GM18505 (cell line): ENCODE measurements around the gene GRID2.
"Not testable (repeated sequence)": the region's sequence is repeated elsewhere in the genome, so short reads cannot be mapped to it uniquely, and the experiment has no call there.

Experiments
- ATAC-seq: cut with Tn5 transposase; IDR thresholded peaks from one replicate; pipeline ENCODE4 v1.9.1; 2021; ENCODE audit not compliant: unreplicated experiment
- POLR2A ChIP-seq: IDR thresholded peaks from 4 replicates; pipeline ENCODE4 v1.6.1; 2011; ENCODE audit warnings: borderline replicate concordance; ENCODE audit not compliant: insufficient read depth, insufficient read length; ENCODE audit errors: extremely low read depth

GRID2 gene

GRCh38 chr4:92333016-92333415, 29.2 kb downstream of the GRID2 start:
- no peak for ATAC-seq
- TF ChIP-seq POLR2A: no peak

DNA sequence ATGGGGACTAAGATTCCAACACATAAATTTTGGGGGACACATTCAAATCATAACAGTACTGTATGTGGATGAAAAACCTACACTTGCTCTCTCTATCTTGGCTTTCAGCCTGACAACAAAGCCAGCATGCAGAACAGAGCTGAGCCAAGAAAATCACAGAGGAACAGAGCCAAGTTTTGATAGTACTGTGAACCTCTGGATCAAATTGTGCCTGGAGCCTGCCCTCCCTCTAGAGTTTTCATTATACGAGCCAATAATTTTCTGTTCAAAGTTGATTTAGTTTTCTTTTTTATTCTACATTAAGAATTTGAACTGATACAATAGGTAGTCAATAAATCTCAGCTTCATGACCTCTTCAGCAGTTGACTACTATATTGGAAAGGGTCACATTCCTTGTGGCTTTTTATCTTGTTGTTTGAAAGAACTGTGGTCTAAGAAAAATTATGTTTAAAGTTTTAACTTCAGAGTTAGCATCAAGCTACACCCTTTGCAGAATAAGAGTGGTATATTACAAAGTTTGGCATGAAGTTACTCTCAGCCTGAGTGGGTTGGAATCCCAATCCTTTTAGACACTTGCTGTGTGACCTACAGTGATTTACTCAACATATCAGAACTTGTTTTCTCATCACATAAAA, 31.1 kb downstream of the GRID2 start:
- no peak for ATAC-seq
- no peak for TF ChIP-seq POLR2A

DNA sequence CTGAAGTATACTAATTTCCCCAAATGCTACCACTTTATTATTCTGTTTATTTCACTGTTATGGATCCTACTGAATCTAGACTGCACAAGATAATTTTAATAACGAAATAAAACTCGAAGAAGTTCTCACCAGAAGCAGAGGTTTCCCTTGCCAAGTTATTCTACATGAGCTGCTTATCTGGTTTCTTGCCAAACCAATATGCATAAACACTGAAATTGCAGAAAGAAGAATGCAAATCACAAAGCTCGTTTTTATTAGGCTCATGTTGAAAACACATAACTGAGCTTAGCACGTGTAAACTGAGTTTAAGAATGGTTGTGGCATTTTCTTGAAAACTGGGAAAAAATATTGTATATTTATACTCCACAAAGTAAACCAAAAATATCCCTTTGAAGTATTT, 35.9 kb downstream of the GRID2 start:
- no peak for ATAC-seq
- TF ChIP-seq POLR2A: no peak

DNA sequence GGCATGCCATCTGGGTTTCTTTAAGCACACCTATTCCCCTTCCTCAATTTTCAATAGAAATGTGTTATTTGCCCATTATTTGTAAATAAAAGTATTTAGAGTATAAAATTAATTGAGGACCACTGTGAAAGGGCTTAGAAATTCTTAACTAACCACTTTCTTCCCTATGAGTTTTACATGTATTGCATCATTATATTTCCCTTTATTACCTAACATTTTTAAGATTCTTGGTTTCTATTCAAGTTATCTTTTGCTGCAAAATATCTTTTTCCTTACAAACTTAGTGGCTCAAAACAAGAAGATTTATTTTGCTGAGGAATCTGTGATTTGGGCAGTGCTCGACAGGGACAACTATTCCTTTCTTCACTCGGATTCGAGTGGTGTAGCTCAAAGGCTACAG, 40.5 kb downstream of the GRID2 start:
- ATAC-seq: no peak
- no peak for TF ChIP-seq POLR2A

- no peak for TF ChIP-seq POLR2A
- ATAC-seq: no peak
Observed at GRCh38 chr4:92346289-92346688, 42.5 kb downstream of the GRID2 start.

DNA sequence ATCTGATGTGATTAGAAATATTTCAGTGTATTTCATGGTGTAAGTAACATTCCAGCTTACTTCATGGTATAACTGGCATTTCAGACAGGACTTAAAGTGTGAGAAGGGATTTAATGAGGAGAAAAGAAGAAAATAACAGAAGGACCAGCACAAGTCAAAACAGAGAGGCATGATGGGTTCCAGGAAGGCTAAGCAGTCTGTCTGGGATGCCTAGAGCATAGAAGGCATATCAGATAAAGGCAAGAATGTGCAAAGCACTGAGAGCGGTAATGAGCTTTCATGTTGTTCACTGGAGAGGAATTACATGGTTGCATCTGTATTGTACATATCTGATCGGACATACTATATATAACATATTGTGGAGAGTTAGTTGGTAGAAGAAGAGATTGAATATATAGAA, 54.2 kb downstream of the GRID2 start:
- ATAC-seq: no peak
- TF ChIP-seq POLR2A: no peak

DNA sequence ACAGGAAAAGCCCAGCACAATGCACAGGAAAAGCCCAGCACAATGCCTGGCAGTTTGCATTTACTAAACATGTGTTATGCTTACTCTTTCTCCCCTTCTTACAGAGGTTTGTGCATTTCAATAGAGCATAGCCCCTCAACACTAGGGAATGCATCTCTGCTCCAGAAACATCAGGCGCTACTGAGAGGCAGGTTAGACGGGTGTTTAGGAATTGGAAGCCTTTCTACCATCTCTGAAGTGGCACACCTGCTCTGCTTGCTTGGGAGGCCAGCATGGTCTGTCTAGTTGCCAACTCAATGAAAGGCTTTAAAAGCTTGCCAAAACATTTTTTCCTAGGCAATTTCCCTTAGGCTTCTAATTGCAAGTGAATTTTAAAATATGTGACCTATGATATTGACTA, 55.7 kb downstream of the GRID2 start:
- TF ChIP-seq POLR2A: no peak
- no peak for ATAC-seq

- ATAC-seq: no peak
- TF ChIP-seq POLR2A: no peak
Observed at GRCh38 chr4:92362028-92362427, 58.3 kb downstream of the GRID2 start.

DNA sequence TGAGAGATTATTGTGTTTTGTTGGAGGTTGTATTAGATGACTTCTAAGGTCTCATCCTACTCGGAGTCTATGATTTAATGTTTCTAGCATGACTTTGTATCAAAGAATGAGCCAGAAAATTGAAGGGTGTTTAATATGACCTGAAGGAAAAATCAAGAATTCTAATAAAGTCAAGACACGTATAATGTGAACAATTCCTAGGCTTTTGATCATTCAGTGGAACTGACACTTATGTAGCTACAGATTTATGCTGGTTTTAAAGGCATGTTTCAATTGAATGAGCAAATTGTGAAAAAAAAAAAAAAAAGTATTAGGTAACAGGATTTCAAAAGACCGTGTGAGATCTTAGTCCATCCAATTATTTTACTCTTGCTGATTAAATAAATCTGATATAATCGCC, 64.9 kb downstream of the GRID2 start:
- ATAC-seq: no peak
- no peak for TF ChIP-seq POLR2A

DNA sequence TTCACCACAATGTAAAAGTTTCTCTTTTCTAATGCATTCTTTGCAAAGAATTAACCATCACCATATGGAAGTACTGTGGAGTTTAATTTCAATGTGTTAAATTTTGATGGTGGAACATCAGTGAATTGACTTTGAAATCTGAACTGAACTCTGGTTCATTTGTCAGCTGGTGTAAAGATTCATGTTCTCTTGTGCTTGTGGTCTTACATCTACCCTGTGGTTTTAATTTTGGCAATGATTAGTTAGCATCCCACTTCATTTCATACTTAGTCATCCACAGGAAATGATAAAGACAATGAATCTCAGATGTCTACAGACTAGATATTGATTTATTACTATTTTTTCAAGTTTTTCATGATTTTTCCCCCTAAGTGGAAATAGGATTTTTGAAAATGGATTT, 77.8 kb downstream of the GRID2 start:
- no peak for TF ChIP-seq POLR2A
- ATAC-seq: no peak

- TF ChIP-seq POLR2A: no peak
Observed at GRCh38 chr4:92382128-92382527, 78.4 kb downstream of the GRID2 start.

GRCh38 chr4:92387459-92388069, 83.8 kb downstream of the GRID2 start:
- ATAC-seq: peak; percentile 85
- TF ChIP-seq POLR2A: no peak

More at GRCh38 chr4:92382128-92382527, 78.4 kb downstream of the GRID2 start:
- ATAC-seq: no peak

DNA sequence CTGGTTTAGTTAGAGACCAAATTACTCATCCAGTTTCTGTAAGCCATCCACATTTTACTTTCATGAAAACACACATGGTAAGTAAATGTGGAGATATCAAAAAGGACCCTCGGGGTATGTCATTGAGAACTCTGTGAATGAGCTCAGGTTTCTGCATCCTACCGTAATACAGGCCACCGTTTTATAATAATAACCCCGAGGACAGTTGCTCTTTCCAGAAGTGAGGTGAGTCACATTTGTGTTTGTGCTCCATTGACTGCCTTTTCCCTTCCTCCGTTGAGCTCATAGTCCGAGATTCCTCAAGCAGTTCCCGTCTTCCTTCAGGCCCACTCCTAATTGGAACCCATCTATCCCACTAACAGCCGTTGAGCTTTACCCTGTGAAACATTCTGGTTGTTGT, 95.3 kb downstream of the GRID2 start:
- ATAC-seq: no peak
- TF ChIP-seq POLR2A: no peak

- ATAC-seq: not testable (repeated sequence)
Observed at GRCh38 chr4:92403525-92403924, 99.8 kb downstream of the GRID2 start.

DNA sequence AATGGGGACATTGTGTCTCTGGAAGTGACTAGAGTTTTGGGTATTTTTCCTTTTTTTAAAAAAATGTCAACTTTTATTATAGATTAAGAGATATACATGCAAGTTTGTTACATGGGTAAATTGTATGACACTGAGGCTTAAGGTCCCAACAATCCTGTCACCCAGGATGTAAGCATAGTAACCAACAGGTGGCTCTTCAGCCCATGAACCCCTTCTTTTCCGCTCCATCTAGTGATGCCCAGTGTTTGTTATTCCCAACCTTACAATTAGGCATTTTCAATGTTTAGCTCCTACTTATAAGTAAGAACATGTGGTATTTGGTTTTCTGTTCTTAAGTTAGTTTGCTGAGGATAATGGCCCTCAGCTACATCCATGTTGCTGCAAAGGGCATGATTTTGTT, 102.7 kb downstream of the GRID2 start:
- no peak for ATAC-seq

DNA sequence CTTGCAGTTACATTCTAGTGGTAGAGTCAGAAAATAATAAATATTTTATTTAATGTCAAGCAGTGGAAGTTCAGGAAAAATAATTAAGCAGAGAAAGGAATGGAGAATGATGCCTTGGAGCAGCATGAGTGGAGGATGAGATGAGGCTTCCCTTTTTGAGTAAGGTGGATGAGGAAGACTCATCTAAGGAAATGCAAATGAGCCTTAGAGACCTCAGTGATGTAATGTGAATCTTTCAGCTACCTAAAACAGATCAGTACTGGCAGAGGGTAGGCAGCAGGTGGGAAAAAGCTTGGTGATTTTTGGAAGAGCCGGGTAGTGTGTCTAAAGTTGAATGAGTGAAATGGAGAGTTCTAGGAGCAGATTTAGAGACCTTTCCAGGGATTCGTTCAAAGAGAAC, 118.2 kb downstream of the GRID2 start:
- ATAC-seq: peak; percentile 77
- TF ChIP-seq POLR2A: no peak

More for the DNA sequence above, 102.7 kb downstream of the GRID2 start:
- no peak for TF ChIP-seq POLR2A

DNA sequence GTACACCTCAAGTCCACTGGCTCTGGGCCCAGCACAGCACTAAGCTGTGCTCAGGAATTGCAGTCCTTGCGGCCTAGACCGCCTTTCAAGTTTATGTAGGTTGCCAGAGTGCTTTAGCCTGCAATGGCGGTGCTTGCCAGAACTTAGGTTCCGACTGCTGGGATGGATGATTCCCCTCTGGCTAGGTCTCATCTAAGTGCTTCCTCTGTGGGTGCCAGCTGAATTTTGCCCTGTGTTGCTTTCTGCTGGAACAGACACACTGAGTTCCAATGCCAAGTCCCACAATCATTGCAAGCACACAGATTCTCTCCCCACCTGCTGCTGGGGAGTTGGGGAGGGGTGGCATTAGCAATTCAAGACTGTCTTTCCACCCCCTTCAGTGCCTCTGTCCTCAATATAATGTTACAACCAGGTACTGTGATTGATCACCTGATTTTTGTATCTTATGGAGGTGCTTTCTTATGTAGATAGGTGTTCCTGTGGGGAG, 129.5 kb downstream of the GRID2 start:
- TF ChIP-seq POLR2A: no peak
- ATAC-seq: no peak

- ATAC-seq: not testable (repeated sequence)
Observed at GRCh38 chr4:92438722-92439121, 135.0 kb downstream of the GRID2 start.

- ATAC-seq: not testable (repeated sequence)
Observed at GRCh38 chr4:92442131-92442530, 138.4 kb downstream of the GRID2 start.

GRCh38 chr4:92444143-92444843, 140.5 kb downstream of the GRID2 start:
- ATAC-seq: not testable (repeated sequence)
